Calu3 (cell line): Measurements from ENCODE around the gene DNA2. TPM values are rescaled to one million over a fixed set of nuclear protein-coding genes. Genes with fewer than 3 reads are reported as not detected.
"Not testable (repeated sequence)": the region's sequence is repeated elsewhere in the genome, so short reads cannot be mapped to it uniquely, and the experiment has no call there.

Source experiments
- BruUV-seq: library from RNA; stranded (reverse); fragments of 400-500 nt; replicated peaks from 2 replicates; lab custom pipeline; 2021; lab: Mats Ljungman, UMichigan
- CTCF ChIA-PET: fragments of 300-600 bp; sonication (Branson Sonifier 250); formaldehyde crosslinking; loops from one replicate; lab custom pipeline; 2022; ENCODE audit warnings: antibody characterized with exemption; lab: Charles Lee
- DNase-seq: peaks from one replicate; pipeline ENCODE4 v3.0.0; 2022
- H3K27ac Mint-ChIP-seq: one replicate; pipeline ENCODE4 v1.8.0; 2022; ENCODE audit warnings: mixed read lengths; ENCODE audit not compliant: unreplicated experiment
- H3K27me3 Mint-ChIP-seq: one replicate; pipeline ENCODE4 v1.8.0; 2022; ENCODE audit warnings: mixed read lengths; ENCODE audit not compliant: unreplicated experiment
- H3K36me3 Mint-ChIP-seq: one replicate; pipeline ENCODE4 v1.8.0; 2022; ENCODE audit warnings: mild to moderate bottlenecking, moderate library complexity, mixed read lengths; ENCODE audit not compliant: insufficient read depth, unreplicated experiment
- H3K4me1 Mint-ChIP-seq: one replicate; pipeline ENCODE4 v1.8.0; 2022; ENCODE audit warnings: mild to moderate bottlenecking, low read depth, mixed read lengths; ENCODE audit not compliant: unreplicated experiment
- H3K4me3 Mint-ChIP-seq: one replicate; pipeline ENCODE4 v1.8.0; 2022; ENCODE audit warnings: mild to moderate bottlenecking, low read depth, moderate library complexity, mixed read lengths; ENCODE audit not compliant: unreplicated experiment
- H3K9me3 Mint-ChIP-seq: one replicate; pipeline ENCODE4 v1.8.0; 2022; ENCODE audit warnings: low read depth, mixed read lengths; ENCODE audit not compliant: unreplicated experiment
- intact Hi-C: fragments of 100-400 bp; cut with micrococcal nuclease; formaldehyde crosslinking; loops from one replicate; pipeline ENCODE4 v1.10.0; 2022; ENCODE audit not compliant: unreplicated experiment
- total RNA-seq: library from RNA; stranded (reverse); gene quantifications from 2 replicates; pipeline ENCODE4 v1.2.3, GENCODE V29; 2022
- TF ChIP-seq, protein P1 (sequence below): fragments of 200-600 bp; IDR thresholded peaks from one replicate; pipeline ENCODE4 v1.8.0; 2022; ENCODE audit warnings: antibody characterized with exemption; ENCODE audit not compliant: unreplicated experiment

DNA2 gene
- total RNA-seq, 1 experiment from 2014 or later: 37.7 TPM

DNA sequence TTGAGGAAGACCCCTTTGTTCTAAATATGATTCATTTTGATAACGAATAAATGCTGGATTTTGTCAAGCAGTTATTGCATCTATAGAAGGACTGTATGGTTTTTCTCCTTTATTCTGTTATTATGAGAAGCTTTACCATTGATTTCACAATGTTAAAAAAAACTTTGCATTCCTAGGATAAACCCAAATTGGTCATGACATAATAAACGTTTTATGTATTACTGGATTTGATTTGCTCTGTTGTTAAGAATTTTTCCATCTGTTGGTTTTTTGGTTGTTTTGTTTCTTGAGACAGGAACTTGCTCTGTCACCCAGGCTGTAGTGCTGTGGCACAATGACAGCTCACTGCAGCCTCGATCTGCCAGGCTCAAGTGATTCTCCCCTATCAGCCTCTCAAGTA is 2.2 kb upstream of the DNA2 start:
- TF ChIP-seq, protein P1, sequence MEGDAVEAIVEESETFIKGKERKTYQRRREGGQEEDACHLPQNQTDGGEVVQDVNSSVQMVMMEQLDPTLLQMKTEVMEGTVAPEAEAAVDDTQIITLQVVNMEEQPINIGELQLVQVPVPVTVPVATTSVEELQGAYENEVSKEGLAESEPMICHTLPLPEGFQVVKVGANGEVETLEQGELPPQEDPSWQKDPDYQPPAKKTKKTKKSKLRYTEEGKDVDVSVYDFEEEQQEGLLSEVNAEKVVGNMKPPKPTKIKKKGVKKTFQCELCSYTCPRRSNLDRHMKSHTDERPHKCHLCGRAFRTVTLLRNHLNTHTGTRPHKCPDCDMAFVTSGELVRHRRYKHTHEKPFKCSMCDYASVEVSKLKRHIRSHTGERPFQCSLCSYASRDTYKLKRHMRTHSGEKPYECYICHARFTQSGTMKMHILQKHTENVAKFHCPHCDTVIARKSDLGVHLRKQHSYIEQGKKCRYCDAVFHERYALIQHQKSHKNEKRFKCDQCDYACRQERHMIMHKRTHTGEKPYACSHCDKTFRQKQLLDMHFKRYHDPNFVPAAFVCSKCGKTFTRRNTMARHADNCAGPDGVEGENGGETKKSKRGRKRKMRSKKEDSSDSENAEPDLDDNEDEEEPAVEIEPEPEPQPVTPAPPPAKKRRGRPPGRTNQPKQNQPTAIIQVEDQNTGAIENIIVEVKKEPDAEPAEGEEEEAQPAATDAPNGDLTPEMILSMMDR: no peak
- no peak for DNase-seq
- no TSS peak for BruUV-seq
- CTCF ChIA-PET: interaction anchor here (0.7 kb wide), 1 partner anchor 34 kb away, joined by 3 read pairs; no protein-coding TSS in a partner anchor
- peaks cover 49% of the 10 kb centered on the region for H3K36me3 Mint-ChIP-seq
- no peaks in the 10 kb centered on the region for H3K27me3 Mint-ChIP-seq
- no peak overlapping the region for H3K27ac Mint-ChIP-seq
- no peaks in the 10 kb centered on the region for H3K9me3 Mint-ChIP-seq
- H3K4me3 Mint-ChIP-seq: no peak overlapping the region
- intact Hi-C loops: no loop called here
- H3K4me1 Mint-ChIP-seq: peaks cover 9% of the 10 kb centered on the region

DNA sequence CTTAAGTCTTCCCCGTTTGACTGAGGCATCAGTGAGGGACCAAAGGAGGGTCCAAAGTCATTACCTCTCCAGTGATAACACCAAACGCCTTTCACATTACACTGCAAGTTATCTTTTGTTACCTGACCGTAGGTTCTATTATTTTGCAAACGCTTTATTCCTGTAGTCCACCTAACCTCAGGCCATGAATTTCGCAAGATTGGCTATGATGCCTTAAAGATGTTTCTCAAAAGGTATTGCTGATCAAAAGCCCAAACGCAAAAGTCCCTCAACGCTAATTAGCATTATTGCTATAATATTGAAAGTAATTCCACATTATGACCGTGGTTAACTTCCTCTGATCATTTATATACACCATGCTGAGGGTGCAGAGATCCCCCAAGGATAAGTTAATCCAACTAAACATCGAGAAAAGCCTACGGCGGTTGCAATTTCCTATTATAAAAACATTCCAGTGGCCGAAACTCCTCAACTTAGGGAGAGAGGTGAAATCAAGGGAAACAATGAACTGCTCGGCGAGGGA is 649 bp downstream of the DNA2 start:
- TF ChIP-seq, protein P1: no peak
- intact Hi-C loops: no loop called here
- peak overlapping the region; percentile 94 for H3K4me3 Mint-ChIP-seq
- H3K36me3 Mint-ChIP-seq: peaks cover 70% of the 10 kb centered on the region
- H3K27me3 Mint-ChIP-seq: no peaks in the 10 kb centered on the region
- H3K4me1 Mint-ChIP-seq: peaks cover 9% of the 10 kb centered on the region
- BruUV-seq: TSS peak; percentile 63
- H3K9me3 Mint-ChIP-seq: no peaks in the 10 kb centered on the region
- CTCF ChIA-PET: interaction anchor here (0.7 to 1.2 kb wide), 2 partner anchors 23 to 64 kb away, joined by 3 to 4 read pairs; partner anchors contain the start of gene RUFY2
- H3K27ac Mint-ChIP-seq: peak overlapping the region; percentile 80
- no peak for DNase-seq

DNA sequence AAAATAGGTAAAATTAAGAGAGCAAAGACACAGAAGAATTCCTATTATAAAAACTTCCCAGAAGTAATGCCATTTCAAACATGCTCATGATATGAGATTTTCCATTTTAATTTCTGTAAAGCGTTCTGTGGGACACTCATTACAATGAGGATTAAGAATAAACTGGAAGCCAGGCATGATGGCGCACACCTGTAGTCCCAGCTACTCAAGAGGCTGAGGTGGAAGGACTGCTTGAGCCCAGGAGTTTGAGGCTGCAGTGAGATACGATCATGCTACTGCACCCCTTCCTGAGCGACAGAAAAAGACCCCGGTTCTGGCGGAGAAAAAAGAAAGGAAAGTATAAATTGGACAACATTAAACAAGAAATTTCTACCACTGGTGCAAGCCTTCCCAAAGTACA is 1.5 kb downstream of the DNA2 start:
- intact Hi-C loops: no loop called here
- no TSS peak for BruUV-seq
- Mint-ChIP-seq H3K4me3 (peak overlapping the region; percentile 94), H3K9me3 (no peaks in the 10 kb centered on the region), H3K4me1 (peaks cover 9% of the 10 kb centered on the region), H3K27ac (peak overlapping the region; percentile 80), H3K27me3 (no peaks in the 10 kb centered on the region), H3K36me3 (peaks cover 78% of the 10 kb centered on the region)
- TF ChIP-seq, protein P1: no peak
- CTCF ChIA-PET: interaction anchor here (0.5 kb wide), 1 partner anchor 367 kb away, joined by 4 read pairs; no protein-coding TSS in a partner anchor
- no peak for DNase-seq

DNA sequence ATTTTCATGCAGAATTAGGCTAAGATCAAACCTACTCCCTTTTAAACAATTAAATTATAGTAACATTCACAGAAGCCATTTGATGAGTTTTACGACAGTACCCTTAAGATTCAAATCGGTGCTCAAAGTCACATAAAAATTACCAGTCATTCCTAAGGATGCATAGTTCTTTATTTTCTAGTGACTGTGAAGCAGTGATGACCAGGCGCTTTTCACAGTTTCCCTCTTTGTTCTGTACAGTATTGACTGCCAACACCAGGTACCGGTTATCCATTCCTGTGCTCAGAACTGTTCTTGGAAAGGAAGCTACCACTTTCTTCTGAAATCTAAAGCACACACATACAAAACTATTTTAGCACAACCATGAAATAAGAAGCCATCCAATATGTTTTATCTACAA is 1.9 kb downstream of the DNA2 start:
- intact Hi-C loops: no loop called here
- CTCF ChIA-PET: interaction anchor here (0.7 kb wide), 1 partner anchor 63 kb away, joined by 3 read pairs; no protein-coding TSS in a partner anchor

DNA sequence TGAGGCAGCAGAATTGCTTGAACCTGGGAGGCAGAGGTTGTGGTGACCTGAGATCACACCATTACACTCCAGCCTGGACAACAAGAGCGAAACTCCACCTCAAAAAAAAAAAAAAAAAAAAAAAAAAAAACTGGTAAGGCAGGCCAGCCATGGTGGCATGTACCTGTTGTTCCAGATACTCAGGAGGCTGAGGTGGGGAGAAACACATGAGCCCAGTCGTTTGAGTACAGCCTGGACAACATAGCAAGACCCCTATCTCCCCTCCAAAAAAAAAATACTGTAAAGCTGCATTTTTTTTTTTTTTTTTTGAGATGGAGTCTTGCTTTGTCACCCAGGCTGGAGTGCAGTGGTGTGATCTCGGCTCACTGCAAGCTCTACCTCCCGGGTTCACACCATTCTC is 7.0 kb downstream of the DNA2 start:
- H3K4me1 Mint-ChIP-seq, H3K4me3 Mint-ChIP-seq, H3K27me3 Mint-ChIP-seq, H3K9me3 Mint-ChIP-seq, intact Hi-C loops, H3K27ac Mint-ChIP-seq, DNase-seq, BruUV-seq, CTCF ChIA-PET: not testable (repeated sequence)
- peaks cover 77% of the 10 kb centered on the region for H3K36me3 Mint-ChIP-seq

More for the DNA sequence above, 1.9 kb downstream of the DNA2 start:
- Mint-ChIP-seq H3K36me3 (peaks cover 81% of the 10 kb centered on the region), H3K4me3 (peak overlapping the region; percentile 94), H3K27ac (no peak overlapping the region), H3K27me3 (no peaks in the 10 kb centered on the region), H3K9me3 (no peaks in the 10 kb centered on the region), H3K4me1 (peaks cover 9% of the 10 kb centered on the region)
- no peak for DNase-seq
- no TSS peak for BruUV-seq
- TF ChIP-seq, protein P1: no peak
